Prostate gland (tissue), 2 donors: ENCODE measurements around the gene ECE1.

Experiments
- CTCF ChIP-seq, 4 experiments: fragments of 200-600 bp in 2 of 4; fragments of 450-650 bp in 2 of 4; sonication (generic) in 2 of 4; IDR thresholded peaks; 1 replicate in 3 of 4; 2 replicates in 1 of 4; pipeline ENCODE4 v1.5.1; 2016 to 2019; ENCODE audit warnings: antibody characterized with exemption in 4 of 4, mild to moderate bottlenecking in 2 of 4, moderate library complexity in 2 of 4
- POLR2A ChIP-seq: fragments of 450-650 bp; IDR thresholded peaks from one replicate; pipeline ENCODE4 v1.6.1; 2016; ENCODE audit warnings: antibody characterized with exemption, mild to moderate bottlenecking
- POLR2AphosphoS5 ChIP-seq: sonication (generic); formaldehyde crosslinking; IDR thresholded peaks from one replicate; pipeline ENCODE4 v1.6.1; 2017; ENCODE audit warnings: antibody characterized with exemption

- TF ChIP-seq POLR2A: no peak
- no peak for TF ChIP-seq CTCF (IDR thresholded peaks at IDR 0.05)
- TF ChIP-seq POLR2AphosphoS5: no peak
Measured at GRCh38 chr1:21255943-21256320, 34.3 kb downstream of the ECE1 start.
